Epidermal melanocyte (primary cell): ENCODE data around the gene ATOX1.
A peak's percentile ranks its signal among the peaks of the same experiment; 100 is the strongest.
"Not testable (repeated sequence)": the region's sequence is repeated elsewhere in the genome, so short reads cannot be mapped to it uniquely, and the experiment has no call there.

Source experiments
- DNase-seq: peaks from one replicate; pipeline ENCODE4 v3.0.0; 2011; ENCODE audit warnings: low spot score; ENCODE audit not compliant: insufficient read length

Gene ATOX1

DNA sequence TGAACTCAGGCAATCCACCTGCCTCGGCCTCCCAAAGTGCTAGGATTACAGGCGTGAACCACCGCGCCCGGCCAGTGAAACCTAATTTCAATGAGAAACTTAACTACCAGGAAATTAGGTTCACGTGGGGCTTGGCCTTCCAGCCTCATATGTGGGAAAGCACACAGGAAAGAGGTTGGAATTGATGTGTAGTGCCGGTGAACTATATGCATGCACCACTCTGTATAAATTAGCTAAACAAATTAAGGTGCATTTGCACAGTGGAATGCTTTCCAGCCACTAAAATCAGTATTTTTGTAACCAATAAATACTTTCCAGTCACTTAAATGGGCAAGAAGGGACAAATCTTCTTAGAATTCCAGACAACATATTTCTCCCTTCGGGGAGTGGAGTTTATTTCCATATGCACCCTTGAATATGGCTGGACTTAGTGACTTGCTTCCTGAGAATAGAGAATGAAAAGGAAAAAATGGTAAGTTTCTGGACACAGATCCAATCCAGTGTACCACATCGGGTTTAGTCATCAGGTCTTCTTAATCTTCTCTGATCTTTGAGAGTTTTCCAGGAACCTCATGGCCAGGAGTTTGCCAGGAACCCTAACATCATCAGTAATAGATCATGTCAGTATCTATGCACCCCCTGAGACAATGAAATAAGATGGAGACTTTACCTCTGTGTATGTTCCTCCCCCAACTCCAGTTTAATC is 24.9 kb downstream of the ATOX1 start:
- no peak for DNase-seq

DNA sequence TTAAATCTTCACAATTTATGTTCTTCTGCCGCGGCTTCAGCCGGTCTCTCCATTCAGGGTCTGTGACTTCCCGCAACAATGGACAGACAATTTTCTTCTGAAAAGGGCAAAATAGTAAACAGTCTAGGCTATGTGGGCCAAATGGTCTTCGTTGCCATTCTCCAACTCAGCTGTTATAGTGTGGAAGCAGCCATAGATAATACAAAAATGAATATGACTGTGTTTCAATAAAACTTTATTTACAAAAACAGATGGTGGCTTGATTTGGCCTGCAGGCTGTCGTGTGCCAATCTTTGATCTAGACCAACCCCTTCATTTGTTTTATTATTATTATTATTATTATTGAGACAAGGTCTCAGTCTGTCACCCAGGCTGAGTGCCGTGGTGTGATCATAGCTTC is 28.1 kb downstream of the ATOX1 start:
- no peak for DNase-seq

DNA sequence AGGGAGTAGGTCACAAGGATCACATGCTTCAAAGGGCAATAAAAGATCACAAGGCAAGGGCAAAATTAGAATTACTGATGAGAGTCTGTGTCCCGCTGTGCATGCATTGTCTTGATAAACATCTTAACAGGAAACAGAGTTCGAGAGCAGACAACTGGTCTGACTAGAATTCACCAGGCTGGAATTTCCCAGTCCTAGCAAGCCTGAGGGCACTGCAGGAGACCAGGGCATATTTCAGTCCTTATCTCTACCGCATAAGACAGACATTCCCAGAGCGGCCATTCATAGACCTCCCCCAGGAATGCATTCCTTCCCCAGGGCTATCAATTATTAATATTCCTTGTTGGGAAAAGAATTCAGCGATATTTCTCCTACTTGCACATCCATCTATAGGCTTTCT is 28.8 kb downstream of the ATOX1 start:
- DNase-seq = not testable (repeated sequence)

DNA sequence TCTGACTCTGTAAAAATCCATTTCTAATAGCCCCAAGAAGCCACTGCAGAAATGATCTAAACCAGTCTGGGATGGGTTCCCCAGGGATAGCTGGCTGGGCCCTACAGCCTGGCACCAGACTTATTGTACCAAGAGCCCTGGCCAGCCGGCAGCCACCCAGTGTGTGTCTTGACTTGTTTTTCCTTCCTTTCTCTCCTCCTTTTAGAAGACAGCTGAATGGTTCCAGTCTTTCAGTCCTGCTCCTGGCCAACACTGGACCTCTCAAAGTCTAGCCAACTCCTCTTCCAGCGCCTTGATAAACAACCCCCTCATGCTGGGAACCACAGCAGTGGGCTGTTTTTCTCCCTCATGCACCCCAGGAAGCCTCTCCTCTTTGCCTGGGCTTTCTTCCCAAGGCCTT is 34.1 kb downstream of the ATOX1 start:
- no peak for DNase-seq

DNA sequence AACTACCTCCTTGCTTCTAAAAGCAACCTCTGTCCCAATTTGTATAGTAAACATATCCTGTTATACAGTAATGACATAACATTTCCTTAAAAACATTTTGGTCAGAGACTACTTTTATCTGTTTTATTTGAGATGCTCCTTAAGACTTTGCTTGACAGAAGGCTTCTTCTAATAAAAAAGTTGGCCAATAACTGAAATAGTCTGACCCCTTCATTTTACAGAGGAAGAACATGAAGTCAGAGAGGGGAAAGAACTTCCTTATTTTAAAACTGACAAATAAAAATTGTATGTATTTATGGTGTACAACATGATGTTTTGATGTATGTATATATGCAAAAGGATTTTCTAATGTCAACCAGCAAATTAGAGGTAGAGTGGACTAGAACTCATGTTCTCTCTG is 35.9 kb downstream of the ATOX1 start:
- no peak for DNase-seq

DNA sequence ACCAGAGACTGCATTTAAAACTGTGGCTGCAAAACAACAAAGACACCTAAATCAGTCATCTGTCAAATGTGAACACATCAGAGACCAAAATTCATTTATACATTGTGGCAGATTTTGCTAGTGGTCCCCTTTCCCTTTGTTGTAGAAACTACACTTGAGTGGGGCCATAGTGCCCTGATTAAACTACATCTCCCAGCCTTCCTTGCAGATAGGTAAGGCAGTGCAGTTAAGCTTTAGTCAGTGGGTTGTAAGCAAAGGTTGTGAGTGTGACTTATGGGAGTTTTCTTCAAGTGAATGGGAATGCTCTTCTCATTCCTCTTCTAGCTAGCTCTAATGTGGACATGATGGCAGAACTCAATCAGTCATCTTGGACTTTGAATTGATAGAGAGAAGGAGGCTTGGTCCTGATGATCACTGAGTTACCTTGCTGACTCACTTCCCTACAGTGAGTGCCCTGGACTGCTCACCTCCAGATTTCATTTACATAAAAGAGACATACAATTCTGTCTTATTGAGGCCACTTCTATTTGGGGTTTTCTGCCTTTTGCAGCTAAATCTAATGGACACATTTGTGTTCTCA is 36.5 kb downstream of the ATOX1 start:
- DNase-seq = no peak

DNA sequence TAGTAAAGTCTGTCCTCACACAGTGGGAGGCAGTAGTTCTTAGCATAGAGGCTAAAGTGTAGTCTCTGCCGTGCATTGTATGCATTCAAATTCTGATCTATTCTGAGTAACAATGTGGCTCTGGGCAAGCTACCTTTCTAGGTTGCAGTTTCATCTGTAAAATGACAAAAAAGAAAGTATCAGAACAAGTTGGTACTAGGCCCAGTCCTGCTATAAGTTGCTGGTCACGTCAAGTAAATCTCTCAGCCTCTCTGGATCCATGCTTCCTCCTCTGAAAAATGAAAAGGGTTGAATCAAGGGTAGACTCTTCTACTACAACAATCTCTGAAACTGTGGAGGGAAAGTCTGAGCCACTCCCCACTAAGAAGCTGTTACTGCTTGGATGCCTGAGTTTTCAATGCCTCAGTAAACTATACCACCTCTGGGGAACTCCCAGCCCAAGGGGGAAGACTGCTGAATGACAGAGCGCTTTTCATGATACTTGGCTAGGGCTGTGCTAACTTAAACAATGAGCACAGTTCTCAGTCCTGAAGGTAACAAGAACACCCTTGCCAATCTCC is 37.3 kb downstream of the ATOX1 start:
- DNase-seq = no peak

DNA sequence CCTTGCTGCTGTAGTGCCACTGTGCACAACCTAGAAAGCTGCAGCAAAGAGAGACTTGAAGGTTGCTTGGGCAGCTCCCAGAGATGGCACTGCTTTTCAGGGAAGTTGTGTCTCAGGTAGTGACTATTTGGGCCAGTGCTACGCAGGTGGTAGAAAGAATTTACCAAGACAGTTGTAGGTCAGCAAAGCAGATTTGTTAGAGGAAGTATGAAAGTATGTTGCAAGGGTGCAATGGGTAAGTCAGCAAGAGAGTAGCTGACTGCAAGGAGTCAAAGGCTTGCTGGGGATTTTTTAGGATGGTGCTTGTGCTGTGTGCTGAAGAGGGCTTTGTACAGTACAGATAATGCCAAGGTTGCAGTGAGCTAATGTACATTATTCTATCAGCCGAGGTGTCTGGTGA is 38.2 kb downstream of the ATOX1 start:
- no peak for DNase-seq

DNA sequence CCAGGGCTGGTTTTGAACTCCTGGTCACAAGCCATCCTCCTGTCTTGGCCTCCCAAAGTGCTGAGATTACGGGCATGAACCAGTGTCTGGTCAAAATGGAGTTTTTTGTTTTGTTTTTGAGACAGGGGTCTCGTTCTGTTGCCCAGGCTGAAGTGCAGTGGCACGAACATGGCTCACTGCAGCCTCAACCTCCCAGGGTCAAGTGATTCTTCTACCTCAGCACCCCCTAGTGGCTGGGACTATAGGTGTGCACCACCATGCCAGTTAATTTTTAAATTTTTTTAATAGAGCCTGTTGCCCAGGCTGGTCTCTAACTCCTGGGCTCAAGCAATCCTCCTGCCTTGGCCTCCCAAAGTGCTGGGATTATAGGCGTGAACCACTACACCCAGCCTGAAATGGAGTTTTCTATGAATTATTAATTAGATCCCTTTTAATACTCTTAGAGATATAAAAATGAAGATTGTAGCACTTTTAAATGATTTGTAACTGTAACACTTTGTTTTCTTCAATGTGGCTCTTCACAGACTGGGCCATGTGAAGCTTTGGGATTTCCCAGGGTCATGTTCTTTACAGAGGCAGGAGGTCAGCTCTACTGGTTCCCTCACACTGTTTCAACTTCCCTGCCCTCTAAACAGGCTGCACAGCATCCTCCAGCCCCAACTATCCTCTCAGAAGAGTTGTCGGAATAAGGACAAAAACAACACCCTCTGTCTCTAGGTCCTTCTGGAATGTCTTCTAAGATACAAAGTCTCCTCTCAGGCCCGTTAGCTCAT is 39.0 kb downstream of the ATOX1 start:
- DNase-seq = no peak

DNA sequence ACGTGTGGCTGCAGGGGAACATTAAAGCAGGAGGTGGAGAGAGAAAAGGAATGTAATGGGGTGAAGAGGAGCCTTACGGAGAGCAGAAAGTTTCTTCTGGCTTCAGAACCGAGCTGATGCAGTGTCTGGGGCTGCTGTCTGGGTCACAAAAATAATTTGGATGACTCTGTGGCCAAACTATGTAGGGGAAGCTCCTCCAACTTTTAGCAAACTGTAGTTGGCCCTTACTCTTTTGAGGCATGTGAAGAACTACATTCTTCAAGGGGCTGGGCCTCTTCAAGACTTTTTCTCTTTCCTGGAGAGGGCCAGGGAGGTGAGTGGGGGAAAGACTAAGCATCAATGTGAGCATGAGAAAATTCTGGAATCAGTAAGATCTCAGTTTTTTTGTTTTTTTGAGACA is 39.8 kb downstream of the ATOX1 start:
- DNase-seq = no peak

DNA sequence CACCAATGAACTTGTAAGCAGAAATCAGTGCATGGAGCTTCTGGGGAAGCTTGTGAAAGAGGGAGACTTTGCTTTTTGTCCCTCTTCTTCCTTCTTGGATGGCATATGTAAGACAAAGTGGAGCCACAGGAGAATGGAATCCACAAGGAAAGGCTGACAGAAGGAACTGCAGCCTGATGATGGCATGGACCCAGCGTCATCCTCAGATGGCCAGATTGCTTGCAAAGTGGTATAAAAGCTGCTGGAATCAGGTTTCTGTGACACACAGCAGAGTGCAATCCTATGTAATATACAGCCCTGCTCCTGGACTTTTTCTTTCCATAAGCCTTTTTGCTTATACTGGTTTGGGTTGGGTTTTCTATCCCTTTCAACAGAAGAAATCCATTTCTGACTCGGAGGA is 40.3 kb downstream of the ATOX1 start:
- no peak for DNase-seq

DNA sequence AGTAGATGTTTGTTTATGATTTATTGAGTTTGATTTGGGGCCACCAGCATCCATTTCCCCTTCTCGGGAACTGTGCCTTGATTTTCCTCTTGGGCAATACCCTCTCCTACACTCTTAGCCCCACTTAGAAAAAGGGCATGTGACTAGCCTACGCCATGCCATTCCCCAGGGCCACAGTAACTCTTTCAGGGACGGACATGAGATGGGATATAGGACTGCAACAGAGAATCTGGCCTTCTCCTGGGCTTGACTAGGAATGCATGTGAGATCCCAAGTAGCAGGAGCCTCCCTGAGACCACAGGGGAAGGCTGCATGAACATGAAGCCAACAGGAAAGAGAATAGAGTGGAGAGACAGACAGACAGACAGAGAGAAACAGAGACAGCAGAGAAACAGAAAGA is 41.0 kb downstream of the ATOX1 start:
- no peak for DNase-seq

DNA sequence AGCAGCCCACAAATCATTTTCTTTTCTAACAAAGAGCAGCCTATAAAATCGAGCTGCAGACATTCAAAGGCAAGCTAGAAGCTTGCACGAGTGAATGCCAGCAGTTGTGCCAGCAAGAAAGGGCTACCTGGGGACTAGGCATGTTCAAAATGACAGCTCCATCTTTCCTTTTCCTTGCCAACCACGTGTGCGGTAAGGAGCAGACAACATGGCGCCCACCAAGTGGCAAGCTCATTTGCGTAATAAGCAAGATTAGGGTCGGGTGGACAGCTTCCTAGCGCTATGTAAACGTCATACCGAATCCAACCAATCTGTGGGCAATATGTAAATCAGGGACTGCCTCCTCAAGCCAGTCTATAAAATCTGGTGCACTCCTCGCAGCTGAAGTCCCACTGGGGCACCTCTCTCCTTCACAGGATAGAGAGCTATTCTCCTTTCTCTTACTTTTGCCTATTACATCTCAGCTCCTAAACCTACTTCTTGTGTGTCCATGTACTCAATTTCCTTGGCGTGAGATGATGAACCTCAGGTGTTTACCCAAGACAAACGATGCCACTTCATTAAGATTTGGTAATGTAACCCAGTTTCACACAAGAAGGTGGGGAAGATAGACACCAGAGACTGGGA is 49.2 kb downstream of the ATOX1 start:
- no peak for DNase-seq

DNA sequence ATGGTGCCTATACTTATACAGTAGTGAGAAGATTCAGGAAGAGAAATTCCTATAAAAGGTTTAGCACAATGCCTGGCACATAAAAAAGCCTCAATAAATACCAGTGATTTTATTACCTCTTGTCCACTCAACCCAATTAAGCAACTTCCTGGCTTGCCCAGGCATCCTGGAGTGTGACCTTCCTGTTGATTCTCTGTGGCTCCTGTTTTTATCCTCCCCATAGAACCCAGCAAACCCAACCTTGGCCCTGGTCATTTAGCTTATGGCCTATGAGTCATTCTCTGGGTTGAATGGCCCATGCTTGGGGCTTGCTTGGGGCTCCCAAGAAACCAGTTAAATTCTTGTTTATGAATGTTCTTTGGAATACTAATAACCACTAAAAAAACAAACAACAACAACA is 50.3 kb downstream of the ATOX1 start:
- DNase-seq = no peak

DNA sequence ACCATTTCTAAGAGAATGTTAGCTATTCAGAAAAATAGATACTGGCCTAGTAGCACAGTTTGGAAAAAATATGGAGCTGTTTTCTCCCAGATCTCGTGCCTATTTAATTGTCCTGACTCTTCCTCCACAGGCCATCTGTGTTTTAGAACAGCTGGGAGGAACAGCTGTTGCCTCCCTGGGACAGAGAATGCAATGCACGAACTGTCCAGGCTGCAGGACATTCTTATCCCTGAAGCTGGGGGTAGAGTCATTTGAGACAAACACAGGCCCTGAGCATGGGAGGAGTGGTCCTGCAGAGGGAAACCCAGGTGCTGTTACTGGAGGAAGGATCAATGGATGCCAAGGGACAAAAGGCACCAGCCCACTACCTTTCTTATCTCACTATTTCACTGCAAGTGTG is 50.9 kb downstream of the ATOX1 start:
- peak; percentile 64 for DNase-seq

DNA sequence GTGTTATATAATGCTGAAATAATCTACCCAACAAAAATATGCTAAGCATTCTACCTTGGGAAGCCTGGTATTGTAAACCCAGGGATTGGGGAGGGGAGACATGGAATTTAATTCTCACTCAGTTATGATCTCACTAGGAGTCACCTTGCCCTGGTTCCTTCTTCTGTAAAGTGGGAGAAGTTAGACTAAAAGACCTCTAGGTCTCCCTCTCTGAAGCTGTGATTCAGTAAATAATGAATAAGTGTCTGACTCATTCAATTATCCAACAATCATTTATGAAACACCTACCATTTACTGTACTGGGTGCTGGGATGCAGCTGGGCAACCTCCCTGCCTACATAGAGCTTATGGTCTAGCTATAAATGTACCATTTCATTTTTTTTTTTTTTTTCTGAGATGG is 51.5 kb downstream of the ATOX1 start:
- no peak for DNase-seq

DNA sequence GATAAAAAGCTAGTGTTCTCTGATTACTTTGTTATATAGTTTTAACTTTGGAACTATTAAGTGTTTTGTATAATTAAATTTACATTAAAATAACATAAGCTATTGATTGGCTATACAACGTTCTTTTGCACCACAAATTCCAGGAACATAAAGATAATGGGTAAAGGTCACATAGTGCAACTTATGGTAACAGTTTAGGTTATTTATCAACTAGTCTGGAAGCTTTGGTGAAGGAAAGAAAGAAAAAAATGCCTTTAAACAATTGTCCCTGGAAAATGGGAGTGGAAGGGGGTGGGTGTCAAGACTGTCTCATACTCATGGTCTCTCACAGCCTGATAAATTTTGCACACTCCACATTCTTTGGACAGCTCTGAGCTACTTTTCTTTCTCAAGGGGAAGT is 54.7 kb downstream of the ATOX1 start:
- no peak for DNase-seq

DNA sequence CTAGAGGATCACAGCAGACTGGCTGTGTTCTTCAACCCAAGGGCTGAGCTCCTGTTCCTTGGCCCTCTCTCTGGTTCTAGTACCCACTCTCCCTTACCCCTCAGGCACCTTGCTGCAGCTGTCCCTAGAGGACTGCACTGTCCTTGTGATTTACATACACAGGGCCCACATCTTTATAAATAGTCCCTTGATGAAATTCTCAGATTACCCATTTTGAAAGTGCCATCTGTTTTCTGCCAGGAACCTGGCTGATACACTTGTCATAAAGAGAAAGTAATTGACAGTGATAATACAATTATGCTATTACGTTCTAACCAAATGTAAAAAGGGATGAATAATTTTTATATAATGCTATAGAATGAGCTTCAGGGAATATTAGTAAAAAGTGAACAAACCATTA is 55.2 kb downstream of the ATOX1 start:
- DNase-seq = no peak

DNA sequence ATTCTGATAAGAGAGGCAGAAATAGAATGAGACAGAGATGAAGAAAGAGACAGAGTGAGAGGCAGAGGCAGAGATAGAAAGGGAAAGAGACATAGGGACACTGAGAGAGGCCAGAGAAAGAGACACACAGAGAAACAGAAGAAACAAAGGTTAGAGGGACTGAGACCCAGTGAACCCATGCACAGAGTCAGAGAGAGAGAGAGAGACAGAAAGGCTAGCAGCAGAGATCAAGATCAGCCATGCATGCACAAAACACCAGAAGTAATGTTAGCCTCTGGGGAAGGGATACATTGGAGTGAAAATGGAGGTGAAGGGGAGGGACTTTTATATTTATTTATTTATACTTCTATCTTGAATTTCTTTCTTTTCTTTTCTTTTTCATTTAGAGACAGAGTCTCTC is 57.6 kb downstream of the ATOX1 start:
- no peak for DNase-seq

DNA sequence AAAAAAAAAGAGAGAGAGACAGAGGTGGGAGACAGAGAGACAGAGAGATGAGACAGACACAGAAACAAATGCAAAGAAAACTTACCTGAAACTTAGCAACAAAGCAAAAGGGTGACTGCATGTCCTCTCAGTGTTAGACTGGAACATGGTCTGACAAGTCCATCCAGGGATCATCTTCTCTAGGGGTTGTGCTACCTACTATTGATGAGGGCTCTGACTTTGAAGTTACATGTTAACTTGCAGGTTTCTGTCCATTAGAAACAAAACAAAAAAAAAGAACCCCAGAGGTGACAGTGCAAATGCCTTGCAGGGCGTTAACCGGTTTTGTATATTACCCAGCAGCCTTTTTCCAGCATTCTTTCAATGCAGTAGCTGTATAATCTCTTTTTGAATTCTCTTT is 58.1 kb downstream of the ATOX1 start:
- no peak for DNase-seq

DNA sequence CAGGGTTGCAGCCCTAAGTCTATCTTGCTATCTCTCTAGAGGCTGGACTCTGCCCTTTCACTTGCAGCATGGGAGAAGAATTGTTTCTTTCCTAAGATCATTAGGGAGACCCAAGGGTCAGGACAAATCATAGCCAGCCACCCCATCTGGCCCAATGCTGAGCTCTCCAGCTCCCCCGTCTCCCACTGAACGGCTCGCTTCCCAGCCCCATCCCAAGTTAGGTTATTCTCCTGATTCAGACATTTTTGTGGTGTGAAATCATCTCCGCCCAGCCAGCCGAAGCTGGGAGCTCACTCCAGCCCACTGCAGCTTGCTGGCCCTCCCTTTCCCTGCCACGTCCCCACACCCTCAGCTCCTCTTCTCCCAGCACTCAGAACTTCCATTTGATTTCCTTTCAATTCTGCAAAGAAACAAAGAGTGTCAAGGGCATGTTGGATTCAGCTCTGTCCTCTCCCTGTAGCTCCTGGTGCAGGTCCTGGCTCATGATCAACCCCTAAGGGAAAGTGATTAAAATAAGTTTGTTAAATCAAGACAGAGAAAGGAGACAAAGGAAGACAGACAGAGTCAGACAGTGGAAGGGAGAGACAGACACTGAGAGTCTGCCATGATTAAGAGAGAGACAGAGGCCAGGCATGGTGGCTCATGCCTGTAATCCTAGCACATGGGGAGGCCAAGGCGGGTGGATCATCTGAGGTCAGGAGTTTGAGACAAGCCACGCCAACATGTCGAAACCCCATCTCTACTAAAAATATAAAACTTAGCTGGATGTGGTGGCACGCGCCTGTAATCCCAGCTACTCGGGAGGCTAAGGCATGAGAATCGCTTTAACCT is 59.1 kb downstream of the ATOX1 start:
- DNase-seq = peak; percentile 47
